WERI-Rb-1 (cell line): Measurements from ENCODE around the gene CNTNAP2.

Experiments used
- DNase-seq: peaks from one replicate; pipeline ENCODE4 v3.0.0-alpha.2; 2020
- H3K27ac ChIP-seq: fragments of 250-450 bp; sonication (Bioruptor Pico); 2 replicates; pipeline ENCODE4 v1.5.1; 2020; ENCODE audit warnings: mild to moderate bottlenecking, moderate library complexity
- H3K27me3 ChIP-seq: fragments of 250-450 bp; sonication (Bioruptor Pico); 2 replicates; pipeline ENCODE4 v1.5.1; 2021; ENCODE audit warnings: mild to moderate bottlenecking, low read depth, moderate library complexity; ENCODE audit not compliant: insufficient read depth, severe bottlenecking
- H3K36me3 ChIP-seq: fragments of 250-450 bp; sonication (Bioruptor Pico); 2 replicates; pipeline ENCODE4 v1.5.1; 2020; ENCODE audit warnings: mild to moderate bottlenecking, moderate library complexity
- H3K4me3 ChIP-seq: 2 replicates; pipeline ENCODE4 v1.5.1; 2011; ENCODE audit warnings: low read depth, mild to moderate bottlenecking, control low read depth, low read length
- H3K9me3 ChIP-seq: fragments of 250-450 bp; sonication (Bioruptor Pico); 2 replicates; pipeline ENCODE4 v1.5.1; 2021; ENCODE audit warnings: mild to moderate bottlenecking, moderate library complexity; ENCODE audit not compliant: severe bottlenecking
- CTCF ChIP-seq: IDR thresholded peaks from 2 replicates; pipeline ENCODE4 v1.5.1; 2011; ENCODE audit warnings: low read depth, mild to moderate bottlenecking, control low read depth, inconsistent platforms, low read length

The CNTNAP2 gene

GRCh38 chr7:148332191-148333186, 2215.9 kb downstream of the CNTNAP2 start:
- Histone ChIP-seq H3K9me3 (no peaks in the 10 kb centered on the region), H3K4me3 (no peak overlapping the region), H3K27me3 (no peaks in the 10 kb centered on the region), H3K27ac (no peak overlapping the region), H3K36me3 (no peaks in the 10 kb centered on the region)
- DNase-seq, result no peak
- no peak for TF ChIP-seq CTCF

- TF ChIP-seq CTCF, result no peak
- Histone ChIP-seq H3K36me3 (no peaks in the 10 kb centered on the region), H3K9me3 (no peaks in the 10 kb centered on the region), H3K27ac (peak overlapping the region; percentile 79), H3K4me3 (no peak overlapping the region), H3K27me3 (no peaks in the 10 kb centered on the region)
- DNase-seq, result peak; percentile 20
These were observed 2217.9 kb downstream of the CNTNAP2 start for GRCh38 chr7:148334441-148334956.

GRCh38 chr7:148334959-148335577, 2218.5 kb downstream of the CNTNAP2 start:
- no peaks in the 10 kb centered on the region for H3K9me3 ChIP-seq
- DNase-seq, result peak; percentile 81
- H3K27ac ChIP-seq, result peak overlapping the region; percentile 79
- H3K36me3 ChIP-seq, result no peaks in the 10 kb centered on the region
- TF ChIP-seq CTCF, result no peak
- H3K4me3 ChIP-seq, result peak overlapping the region; percentile 23
- no peaks in the 10 kb centered on the region for H3K27me3 ChIP-seq

GRCh38 chr7:148335790-148336189, 2219.2 kb downstream of the CNTNAP2 start:
- Histone ChIP-seq H3K9me3 (no peaks in the 10 kb centered on the region), H3K27ac (peak overlapping the region; percentile 79), H3K4me3 (peak overlapping the region; percentile 23; the same call in 1 of the 2 replicates), H3K36me3 (no peaks in the 10 kb centered on the region), H3K27me3 (no peaks in the 10 kb centered on the region)
- DNase-seq, result no peak
- TF ChIP-seq CTCF, result no peak

- Histone ChIP-seq H3K9me3 (no peaks in the 10 kb centered on the region), H3K27me3 (no peaks in the 10 kb centered on the region), H3K27ac (no peak overlapping the region), H3K4me3 (no peak overlapping the region), H3K36me3 (peaks cover under 1% of the 10 kb centered on the region; the same call in 1 of the 2 replicates)
- no peak for TF ChIP-seq CTCF
- no peak for DNase-seq
These were observed 2219.8 kb downstream of the CNTNAP2 start for GRCh38 chr7:148336411-148336810.
